Measurements from ENCODE around the gene ZNF483.

GRCh38 chr9:111484572-111484894, 40.4 kb upstream of the ZNF483 start:
- no peak for TF ChIP-seq CTCF (IDR thresholded peaks at IDR 0.05)
- no peak for TF ChIP-seq POLR2A (IDR thresholded peaks at IDR 0.05)

All from esophagus squamous epithelium (tissue), 4 donors.